H1 (cell line): ENCODE results near the gene SENP6. TPM values are rescaled to one million over a fixed set of nuclear protein-coding genes. Genes with fewer than 3 reads are reported as not detected.

Experiments used
- polyA plus RNA-seq, 7 experiments: library from polyadenylated mRNA; depleted of rRNA in 3 of 7; stranded (reverse) in 5 of 7; unstranded in 2 of 7; fragments of >200 nt in 5 of 7; fragments of 200-250 nt in 2 of 7; gene quantifications; 1 replicate in 5 of 7; 2 replicates in 1 of 7; 4 replicates in 1 of 7; pipeline versions ENCODE4 v1.2.1 to v1.2.3, GENCODE V29; 2011 to 2013; ENCODE audit warnings: missing spikeins in 2 of 7, mixed read lengths in 2 of 7
- total RNA-seq: library from RNA; stranded (reverse); fragmentation: NEBNext Ultra II Directional; extraction: Animal tissue kit (Norgen Biotek cat#: 25700); gene quantifications from 2 replicates; pipeline ENCODE4 v1.2.1, GENCODE V29; 2021
- TF ChIP-seq, protein P1 (sequence below): fragments of 300-600 bp; sonication (generic); IDR thresholded peaks from 2 replicates; pipeline ENCODE4 v1.7.1; 2012; ENCODE audit warnings: low read length, moderate library complexity, mild to moderate bottlenecking, inconsistent platforms; ENCODE audit not compliant: insufficient replicate concordance

The SENP6 gene
- total and polyA plus RNA-seq, 2 of the 8 experiments (the other 6 are each of a cell fraction or from before 2014, with no cell fraction given), result 13.8 to 103 TPM

DNA sequence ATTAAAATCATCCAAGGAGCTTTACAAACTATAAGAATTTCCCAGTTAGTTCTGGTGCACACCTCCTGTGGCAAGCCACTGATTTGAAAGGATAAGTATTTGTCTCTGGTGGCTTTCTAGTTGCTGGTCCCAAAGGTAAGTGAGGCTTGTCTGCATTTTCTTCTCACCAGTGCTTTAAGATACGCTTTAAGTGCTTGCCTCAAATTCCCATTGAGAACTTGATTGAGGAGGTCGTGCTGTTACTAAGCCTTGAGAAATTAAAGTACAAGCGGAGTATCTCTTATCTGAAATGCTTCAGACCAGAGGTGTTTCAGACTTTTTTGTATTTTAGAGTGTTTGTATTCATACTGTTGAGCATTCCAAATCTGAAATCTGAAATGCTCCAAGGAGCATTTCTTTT, 117.5 kb downstream of the SENP6 start (continued):
- TF ChIP-seq, protein P1, sequence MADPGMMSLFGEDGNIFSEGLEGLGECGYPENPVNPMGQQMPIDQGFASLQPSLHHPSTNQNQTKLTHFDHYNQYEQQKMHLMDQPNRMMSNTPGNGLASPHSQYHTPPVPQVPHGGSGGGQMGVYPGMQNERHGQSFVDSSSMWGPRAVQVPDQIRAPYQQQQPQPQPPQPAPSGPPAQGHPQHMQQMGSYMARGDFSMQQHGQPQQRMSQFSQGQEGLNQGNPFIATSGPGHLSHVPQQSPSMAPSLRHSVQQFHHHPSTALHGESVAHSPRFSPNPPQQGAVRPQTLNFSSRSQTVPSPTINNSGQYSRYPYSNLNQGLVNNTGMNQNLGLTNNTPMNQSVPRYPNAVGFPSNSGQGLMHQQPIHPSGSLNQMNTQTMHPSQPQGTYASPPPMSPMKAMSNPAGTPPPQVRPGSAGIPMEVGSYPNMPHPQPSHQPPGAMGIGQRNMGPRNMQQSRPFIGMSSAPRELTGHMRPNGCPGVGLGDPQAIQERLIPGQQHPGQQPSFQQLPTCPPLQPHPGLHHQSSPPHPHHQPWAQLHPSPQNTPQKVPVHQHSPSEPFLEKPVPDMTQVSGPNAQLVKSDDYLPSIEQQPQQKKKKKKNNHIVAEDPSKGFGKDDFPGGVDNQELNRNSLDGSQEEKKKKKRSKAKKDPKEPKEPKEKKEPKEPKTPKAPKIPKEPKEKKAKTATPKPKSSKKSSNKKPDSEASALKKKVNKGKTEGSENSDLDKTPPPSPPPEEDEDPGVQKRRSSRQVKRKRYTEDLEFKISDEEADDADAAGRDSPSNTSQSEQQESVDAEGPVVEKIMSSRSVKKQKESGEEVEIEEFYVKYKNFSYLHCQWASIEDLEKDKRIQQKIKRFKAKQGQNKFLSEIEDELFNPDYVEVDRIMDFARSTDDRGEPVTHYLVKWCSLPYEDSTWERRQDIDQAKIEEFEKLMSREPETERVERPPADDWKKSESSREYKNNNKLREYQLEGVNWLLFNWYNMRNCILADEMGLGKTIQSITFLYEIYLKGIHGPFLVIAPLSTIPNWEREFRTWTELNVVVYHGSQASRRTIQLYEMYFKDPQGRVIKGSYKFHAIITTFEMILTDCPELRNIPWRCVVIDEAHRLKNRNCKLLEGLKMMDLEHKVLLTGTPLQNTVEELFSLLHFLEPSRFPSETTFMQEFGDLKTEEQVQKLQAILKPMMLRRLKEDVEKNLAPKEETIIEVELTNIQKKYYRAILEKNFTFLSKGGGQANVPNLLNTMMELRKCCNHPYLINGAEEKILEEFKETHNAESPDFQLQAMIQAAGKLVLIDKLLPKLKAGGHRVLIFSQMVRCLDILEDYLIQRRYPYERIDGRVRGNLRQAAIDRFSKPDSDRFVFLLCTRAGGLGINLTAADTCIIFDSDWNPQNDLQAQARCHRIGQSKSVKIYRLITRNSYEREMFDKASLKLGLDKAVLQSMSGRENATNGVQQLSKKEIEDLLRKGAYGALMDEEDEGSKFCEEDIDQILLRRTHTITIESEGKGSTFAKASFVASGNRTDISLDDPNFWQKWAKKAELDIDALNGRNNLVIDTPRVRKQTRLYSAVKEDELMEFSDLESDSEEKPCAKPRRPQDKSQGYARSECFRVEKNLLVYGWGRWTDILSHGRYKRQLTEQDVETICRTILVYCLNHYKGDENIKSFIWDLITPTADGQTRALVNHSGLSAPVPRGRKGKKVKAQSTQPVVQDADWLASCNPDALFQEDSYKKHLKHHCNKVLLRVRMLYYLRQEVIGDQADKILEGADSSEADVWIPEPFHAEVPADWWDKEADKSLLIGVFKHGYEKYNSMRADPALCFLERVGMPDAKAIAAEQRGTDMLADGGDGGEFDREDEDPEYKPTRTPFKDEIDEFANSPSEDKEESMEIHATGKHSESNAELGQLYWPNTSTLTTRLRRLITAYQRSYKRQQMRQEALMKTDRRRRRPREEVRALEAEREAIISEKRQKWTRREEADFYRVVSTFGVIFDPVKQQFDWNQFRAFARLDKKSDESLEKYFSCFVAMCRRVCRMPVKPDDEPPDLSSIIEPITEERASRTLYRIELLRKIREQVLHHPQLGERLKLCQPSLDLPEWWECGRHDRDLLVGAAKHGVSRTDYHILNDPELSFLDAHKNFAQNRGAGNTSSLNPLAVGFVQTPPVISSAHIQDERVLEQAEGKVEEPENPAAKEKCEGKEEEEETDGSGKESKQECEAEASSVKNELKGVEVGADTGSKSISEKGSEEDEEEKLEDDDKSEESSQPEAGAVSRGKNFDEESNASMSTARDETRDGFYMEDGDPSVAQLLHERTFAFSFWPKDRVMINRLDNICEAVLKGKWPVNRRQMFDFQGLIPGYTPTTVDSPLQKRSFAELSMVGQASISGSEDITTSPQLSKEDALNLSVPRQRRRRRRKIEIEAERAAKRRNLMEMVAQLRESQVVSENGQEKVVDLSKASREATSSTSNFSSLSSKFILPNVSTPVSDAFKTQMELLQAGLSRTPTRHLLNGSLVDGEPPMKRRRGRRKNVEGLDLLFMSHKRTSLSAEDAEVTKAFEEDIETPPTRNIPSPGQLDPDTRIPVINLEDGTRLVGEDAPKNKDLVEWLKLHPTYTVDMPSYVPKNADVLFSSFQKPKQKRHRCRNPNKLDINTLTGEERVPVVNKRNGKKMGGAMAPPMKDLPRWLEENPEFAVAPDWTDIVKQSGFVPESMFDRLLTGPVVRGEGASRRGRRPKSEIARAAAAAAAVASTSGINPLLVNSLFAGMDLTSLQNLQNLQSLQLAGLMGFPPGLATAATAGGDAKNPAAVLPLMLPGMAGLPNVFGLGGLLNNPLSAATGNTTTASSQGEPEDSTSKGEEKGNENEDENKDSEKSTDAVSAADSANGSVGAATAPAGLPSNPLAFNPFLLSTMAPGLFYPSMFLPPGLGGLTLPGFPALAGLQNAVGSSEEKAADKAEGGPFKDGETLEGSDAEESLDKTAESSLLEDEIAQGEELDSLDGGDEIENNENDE, result no peak
